GM18907 (cell line): ENCODE results near the gene LRRC7.
"Not testable (repeated sequence)": the region's sequence is repeated elsewhere in the genome, so short reads cannot be mapped to it uniquely, and the experiment has no call there.

Experiments
- ATAC-seq: cut with Tn5 transposase; IDR thresholded peaks from one replicate; pipeline ENCODE4 v1.9.1; 2021; ENCODE audit warnings: mild to moderate bottlenecking, moderate library complexity; ENCODE audit not compliant: unreplicated experiment

The LRRC7 gene

GRCh38 chr1:69861641-69862040, 293.9 kb downstream of the LRRC7 start:
- no peak for ATAC-seq

DNA sequence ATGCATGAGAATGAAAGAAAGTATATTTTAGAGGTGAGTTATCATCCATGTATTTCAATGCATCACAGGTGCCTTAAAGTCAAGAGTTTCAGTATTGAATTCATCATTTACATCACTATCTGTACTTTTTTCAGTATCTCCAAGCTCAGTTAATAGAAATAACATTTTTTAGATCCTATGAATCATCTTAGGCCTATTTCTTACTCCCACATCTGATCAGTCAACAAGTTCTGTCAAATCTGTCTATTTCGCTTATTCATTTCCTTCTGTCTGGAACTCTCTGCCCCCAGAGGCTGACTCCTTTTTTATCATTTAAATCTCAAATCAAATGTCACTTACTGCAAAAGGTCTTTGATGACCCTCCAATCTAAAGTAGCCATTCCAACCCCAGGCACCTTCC, 295.2 kb downstream of the LRRC7 start:
- ATAC-seq = no peak

DNA sequence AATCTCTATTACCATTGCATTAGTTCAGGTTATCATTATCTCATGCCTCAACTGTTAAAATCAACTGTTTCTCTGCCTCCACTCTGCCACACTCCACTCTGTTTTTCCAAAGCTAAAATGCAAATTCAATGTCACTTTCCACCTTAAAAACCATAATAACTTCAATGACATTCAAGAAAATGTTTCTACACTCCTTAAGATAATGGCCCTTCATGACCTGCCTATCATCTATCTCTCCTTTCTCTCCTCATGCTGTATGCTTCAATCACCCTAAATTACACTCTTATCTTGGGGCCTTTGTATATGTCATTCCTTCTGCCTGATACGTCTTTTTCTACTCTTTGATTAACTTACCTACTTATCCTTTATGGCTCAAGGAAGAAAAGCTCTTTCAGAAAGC, 296.0 kb downstream of the LRRC7 start:
- no peak for ATAC-seq

GRCh38 chr1:69871412-69871811, 303.7 kb downstream of the LRRC7 start:
- ATAC-seq = no peak

- no peak for ATAC-seq
Measured at GRCh38 chr1:69878338-69878737, 310.6 kb downstream of the LRRC7 start.

DNA sequence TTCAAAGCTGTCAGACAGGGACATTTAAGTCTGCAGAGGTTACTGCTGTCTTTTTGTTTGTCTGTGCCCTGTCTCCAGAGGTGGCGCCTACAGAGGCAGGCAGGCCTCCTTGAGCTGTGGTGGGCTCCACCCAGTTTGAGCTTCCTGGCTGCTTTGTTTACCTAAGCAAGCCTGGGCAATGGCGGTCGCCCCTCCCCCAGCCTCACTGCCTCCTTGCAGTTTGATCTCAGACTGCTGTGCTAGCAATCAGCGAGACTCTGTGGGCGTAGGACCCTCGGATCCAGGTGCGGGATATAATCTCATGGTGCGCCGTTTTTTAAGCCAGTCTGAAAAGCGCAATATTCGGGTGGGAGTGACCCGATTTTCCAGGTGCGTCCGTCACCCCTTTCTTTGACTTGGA, 320.3 kb downstream of the LRRC7 start:
- ATAC-seq = not testable (repeated sequence)

DNA sequence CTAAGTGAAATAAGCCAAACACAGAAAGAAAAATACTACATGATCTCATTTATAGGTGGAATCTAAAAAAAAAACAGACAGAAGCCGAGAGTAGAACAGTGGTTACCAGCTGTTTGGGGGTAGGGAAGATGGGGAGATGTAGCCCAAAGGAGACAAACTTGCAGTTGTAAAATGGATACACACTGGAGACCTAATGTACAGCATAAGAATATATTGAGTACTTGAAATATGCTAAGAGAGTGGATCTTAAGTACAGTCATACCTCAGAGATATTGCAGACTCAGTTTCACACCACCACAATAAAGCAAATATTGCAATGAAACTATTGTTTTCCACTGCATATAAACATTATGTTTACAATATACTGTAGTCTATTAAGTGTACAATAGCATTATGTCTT, 320.9 kb downstream of the LRRC7 start:
- ATAC-seq = no peak

DNA sequence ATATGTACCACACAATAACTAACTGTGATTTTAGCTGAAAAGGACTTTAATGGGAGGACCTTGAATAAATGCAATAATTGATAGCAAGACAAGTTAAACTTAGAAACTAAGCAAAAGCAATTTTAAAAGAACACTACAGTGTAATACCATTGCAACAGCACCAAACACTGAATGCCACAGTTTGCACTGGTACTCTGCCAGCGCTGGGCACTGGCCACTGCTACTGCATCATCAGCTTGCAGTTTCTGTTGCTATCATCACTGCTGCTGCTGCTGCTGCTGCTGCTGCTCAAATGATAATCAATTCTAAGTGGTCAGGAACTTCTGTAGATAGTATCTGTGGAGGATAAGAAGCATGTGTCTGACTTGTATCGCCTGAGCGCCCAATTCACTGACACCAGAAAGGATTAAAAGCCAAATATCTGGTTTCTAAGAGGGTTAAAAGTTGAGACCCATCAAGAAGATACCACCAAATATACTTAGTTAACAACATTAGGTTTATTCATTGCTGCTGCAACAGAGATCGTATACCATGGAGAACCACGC, 330.8 kb downstream of the LRRC7 start:
- ATAC-seq = no peak

DNA sequence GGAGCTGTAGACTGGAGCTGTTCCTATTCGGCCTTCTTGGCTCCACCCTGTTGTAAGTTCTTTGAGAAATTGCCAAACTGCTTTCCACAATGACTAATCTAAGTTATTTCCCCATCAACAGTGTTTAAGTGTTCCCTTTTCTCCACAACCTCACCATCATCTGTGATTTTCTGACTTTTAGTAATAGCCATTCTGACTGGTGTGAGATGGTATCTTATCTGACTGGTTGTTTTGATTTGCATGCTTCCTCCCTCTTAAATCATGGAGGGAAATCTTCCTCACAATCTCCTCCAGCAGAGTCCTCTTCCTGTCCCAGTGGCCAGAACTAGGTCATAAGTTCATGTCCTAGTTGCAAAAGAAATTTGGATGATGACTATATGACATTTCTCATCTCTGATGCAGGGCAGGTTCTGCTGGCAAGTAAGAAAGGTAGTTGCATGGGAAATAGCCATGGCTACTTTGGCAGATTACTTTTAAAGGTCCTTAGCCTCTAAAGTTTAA, 343.6 kb downstream of the LRRC7 start:
- ATAC-seq = no peak

DNA sequence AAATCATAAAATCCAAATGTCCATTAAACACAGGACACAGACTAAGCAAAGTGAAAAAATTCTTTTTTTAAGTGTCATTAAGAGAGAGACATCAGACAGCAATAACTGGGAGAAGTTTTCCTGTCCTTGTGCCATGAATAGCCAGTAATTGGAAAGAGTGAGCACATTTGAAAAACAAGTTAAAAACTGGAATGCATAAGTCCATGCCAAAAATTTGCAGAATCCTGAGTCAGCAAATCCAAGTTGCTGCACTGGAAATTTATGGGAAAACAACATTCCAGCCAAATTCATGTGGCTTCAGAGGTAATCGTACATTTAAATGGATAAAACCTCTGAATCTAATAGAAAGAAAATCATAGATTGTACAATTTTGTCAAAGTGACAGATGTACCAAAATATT, 346.3 kb downstream of the LRRC7 start:
- ATAC-seq = no peak

DNA sequence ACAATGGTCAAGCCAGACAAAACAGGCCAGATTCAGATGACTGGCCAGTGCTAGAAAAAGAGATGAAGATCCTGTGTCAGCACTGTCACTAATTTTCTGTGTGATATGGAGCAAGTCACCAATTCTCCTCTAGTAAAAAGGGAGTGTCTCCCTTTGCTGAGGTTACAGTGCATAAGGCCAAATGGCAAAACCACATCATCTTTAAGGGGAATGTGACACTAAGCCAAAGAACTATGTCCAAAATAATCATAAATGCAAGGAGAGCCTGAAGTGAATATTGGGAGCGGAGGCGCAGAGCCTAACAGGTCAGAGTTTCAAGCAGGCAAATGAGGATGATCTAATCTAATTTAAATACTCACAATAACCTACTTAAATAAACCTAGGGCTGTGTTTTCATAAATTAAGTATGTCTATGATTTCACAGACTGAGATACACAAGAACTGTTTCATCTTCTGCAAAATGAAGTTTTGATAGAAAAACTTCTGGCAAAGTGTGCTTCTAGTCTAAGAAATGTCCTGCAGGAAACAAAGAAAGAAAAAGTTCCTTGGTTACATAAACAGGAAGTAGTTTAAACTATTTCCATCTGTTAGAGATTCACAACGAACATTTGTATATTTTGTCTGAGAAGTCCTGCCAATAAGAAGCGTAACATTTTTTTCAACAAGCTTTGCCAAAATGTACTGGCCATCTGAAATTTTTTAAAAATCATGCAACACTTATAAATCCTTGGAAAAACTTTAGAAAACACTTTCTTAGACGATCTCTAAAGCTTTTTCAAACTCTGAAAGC, 347.4 kb downstream of the LRRC7 start:
- no peak for ATAC-seq

- ATAC-seq = no peak
Measured at GRCh38 chr1:69919129-69919921, 351.6 kb downstream of the LRRC7 start.

- ATAC-seq = no peak
Measured at GRCh38 chr1:69919922-69920273, 352.2 kb downstream of the LRRC7 start.

- ATAC-seq = no peak
Measured at GRCh38 chr1:69920426-69920825, 352.7 kb downstream of the LRRC7 start.

DNA sequence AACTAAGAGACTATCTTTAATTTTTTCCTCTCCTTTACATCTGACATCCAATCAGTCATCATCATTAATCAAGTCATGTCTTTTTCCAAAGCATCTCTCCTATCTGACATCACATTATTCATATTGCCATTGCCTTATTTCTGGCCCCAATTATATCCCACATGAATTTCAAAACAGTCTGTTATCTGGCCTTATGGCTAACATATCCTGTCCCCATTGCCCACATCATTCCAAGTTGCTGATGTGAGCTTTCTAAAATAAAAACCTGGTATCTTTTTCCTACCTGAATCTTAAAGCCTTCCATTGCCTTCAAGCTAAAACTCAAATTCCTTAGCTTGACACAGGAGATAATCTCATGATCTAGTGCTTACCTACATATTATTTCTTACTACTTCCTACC, 353.8 kb downstream of the LRRC7 start:
- ATAC-seq = no peak

- not testable (repeated sequence) for ATAC-seq
Measured at GRCh38 chr1:69928234-69928633, 360.5 kb downstream of the LRRC7 start.

DNA sequence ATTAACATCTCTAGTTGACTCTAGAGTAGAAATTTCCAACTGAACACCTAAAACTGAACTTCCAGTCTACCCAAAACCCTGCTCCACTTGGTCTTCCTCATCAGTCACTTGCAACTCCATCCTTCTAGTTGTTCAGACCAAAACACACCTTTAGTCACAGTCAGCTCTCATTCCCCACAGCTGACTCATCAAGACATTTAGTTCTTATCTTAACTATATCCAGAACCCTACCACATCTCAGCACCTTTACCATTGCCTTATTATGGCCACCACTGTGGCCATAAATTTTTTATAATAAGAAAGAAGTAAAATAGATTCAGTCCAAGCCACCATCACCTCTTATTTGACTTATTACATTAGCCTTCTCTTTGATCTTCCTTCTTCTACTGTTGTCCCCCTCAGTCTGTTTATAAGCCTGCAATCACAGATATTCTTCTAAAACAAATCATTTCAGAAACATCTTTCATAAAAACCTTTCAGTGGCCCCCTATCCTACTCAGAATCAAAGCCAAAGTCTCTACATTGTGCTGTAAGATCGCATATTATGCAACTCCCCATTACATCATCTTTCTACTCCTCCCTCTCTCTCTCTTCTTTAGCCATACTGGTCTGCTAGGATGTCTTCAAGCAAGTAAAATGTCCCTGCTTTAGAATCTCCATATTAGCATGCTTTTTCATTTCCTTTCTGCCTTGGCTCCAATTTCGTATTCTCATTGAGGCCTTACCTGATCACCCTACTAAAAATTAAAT, 361.8 kb downstream of the LRRC7 start:
- no peak for ATAC-seq

DNA sequence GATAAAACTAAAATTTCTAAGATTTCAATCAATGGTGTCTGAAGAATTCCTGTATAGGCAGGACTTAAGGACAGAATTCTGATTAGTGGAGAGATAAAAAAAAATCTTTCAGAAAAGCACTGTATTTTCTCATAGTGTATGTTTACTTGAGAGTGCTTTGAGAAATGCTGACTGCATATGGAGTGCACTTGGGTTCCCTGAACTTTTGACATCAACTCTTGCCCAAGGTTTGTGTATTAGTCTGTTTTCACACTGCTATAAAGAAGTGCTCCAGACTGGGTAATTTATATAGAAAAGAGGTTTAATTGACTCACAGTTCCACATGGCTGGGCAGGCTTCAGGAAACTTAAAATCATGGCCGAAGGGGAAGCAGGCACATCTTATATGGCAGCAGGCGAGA, 362.7 kb downstream of the LRRC7 start:
- ATAC-seq = no peak

DNA sequence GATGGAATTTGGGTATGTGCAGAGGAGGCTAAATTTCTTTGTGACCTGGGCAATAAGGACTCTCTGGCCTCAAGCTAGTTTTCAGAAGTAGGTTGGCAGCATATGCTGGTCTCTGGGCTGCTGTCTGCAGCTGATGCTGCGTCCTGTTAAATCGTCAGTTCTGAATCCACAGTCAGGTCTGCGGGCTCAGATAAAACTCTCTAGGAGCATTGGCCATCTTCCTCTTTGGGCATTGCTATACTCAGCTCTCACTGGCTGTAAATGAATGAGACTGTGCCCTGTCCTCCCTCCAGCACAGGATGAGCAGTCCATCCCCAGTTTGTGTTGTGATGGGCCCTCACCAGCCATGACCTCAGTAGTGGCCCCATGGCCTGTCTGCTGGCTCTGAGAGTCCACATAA, 365.0 kb downstream of the LRRC7 start:
- ATAC-seq = no peak

GRCh38 chr1:69940231-69940630, 372.5 kb downstream of the LRRC7 start:
- ATAC-seq = no peak

DNA sequence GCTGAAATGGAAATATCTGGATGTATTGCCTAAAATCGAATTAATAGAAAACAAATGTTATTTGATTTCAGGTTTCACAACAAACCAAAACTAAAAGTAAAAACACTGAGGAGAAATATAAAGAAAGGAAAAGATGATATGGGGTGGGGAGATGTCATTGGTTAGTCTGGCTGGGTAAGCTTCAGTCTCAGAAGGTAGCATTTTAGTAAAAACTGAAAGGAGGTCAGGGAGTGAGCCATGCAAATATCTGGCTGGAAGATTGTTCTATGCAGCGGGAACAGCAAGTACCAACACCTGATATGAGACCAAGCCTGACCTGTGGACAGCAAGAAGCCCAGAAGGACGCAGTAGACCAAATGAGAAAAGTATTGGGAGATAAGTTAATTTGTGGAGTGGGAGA, 373.1 kb downstream of the LRRC7 start:
- ATAC-seq = no peak
